Ascending aorta (tissue), 2 donors: Measurements from ENCODE around the gene PLPP3. TPM values are rescaled to one million over a fixed set of nuclear protein-coding genes. Genes with fewer than 3 reads are reported as not detected.
A peak's percentile ranks its signal among the peaks of the same experiment; 100 is the strongest.

ENCODE experiments used
- DNase-seq, 2 donors: peaks; one replicate each; pipeline ENCODE4 v3.0.0-alpha.2; 2019; ENCODE audit warnings: low spot score in 2 of 2
- H3K27ac ChIP-seq, 2 donors: fragments of 200-600 bp; sonication (generic); one replicate each; pipeline ENCODE4 v1.5.1; 2016 to 2017; ENCODE audit warnings: mild to moderate bottlenecking in 1 of 2
- H3K27me3 ChIP-seq: fragments of 200-600 bp; sonication (generic); one replicate; pipeline ENCODE4 v1.5.1; 2017
- H3K36me3 ChIP-seq, 2 donors: fragments of 200-600 bp; sonication (generic); one replicate each; pipeline ENCODE4 v1.5.1; 2016
- H3K4me1 ChIP-seq, 2 donors: fragments of 200-600 bp; sonication (generic); one replicate each; pipeline ENCODE4 v1.5.1; 2016 to 2017; ENCODE audit warnings: mild to moderate bottlenecking in 1 of 2
- H3K4me3 ChIP-seq, 2 donors: fragments of 200-600 bp; sonication (generic); one replicate each; pipeline ENCODE4 v1.5.1; 2016 to 2017; ENCODE audit warnings: mild to moderate bottlenecking in 1 of 2
- H3K9me3 ChIP-seq, 2 donors: fragments of 200-600 bp; sonication (generic); one replicate each; pipeline ENCODE4 v1.5.1; 2016
- intact Hi-C: fragments of 100-400 bp; cut with DNase I; formaldehyde crosslinking; loops from one replicate; pipeline ENCODE4 v1.15.1; 2023
- total RNA-seq: library from RNA; depleted of rRNA; stranded (reverse); fragments of >200 nt; gene quantifications from one replicate; pipeline ENCODE4 v1.1.0, GENCODE V29; 2016
- TF ChIP-seq, protein P1 (sequence below), 3 experiments: fragments of 200-600 bp in 2 of 3; fragments of 450-650 bp in 1 of 3; sonication (generic) in 2 of 3; IDR thresholded peaks; one replicate each; pipeline ENCODE4 v1.5.1; 2016 to 2019; ENCODE audit warnings: antibody characterized with exemption in 3 of 3, mild to moderate bottlenecking in 1 of 3, moderate library complexity in 1 of 3

The PLPP3 gene
- total RNA-seq: 87.7 TPM

GRCh38 chr1:56578963-56579875 lies at the start of gene PLPP3:
Gene PLPP3 (minus strand): TSS chr1:56579563. CDS start chr1:56579016, 547 bp downstream.
- Histone ChIP-seq H3K9me3 (no peaks in the 10 kb centered on the region), H3K4me1 (peaks cover 0 to 12% of the 10 kb centered on the region in 2 donors), H3K4me3 (peak within 1 kb of the TSS; percentile 92 to 94), H3K27ac (peak within 1 kb of the TSS; percentile 94 to 99), H3K27me3 (no peaks in the 10 kb centered on the region), H3K36me3 (no peaks in the 10 kb centered on the region)
- intact Hi-C loops: loop anchor here (2.0 to 10.0 kb wide), 6 partner anchors 104 to 1202 kb away; no protein-coding TSS in a partner anchor
- TF ChIP-seq, protein P1, sequence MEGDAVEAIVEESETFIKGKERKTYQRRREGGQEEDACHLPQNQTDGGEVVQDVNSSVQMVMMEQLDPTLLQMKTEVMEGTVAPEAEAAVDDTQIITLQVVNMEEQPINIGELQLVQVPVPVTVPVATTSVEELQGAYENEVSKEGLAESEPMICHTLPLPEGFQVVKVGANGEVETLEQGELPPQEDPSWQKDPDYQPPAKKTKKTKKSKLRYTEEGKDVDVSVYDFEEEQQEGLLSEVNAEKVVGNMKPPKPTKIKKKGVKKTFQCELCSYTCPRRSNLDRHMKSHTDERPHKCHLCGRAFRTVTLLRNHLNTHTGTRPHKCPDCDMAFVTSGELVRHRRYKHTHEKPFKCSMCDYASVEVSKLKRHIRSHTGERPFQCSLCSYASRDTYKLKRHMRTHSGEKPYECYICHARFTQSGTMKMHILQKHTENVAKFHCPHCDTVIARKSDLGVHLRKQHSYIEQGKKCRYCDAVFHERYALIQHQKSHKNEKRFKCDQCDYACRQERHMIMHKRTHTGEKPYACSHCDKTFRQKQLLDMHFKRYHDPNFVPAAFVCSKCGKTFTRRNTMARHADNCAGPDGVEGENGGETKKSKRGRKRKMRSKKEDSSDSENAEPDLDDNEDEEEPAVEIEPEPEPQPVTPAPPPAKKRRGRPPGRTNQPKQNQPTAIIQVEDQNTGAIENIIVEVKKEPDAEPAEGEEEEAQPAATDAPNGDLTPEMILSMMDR (IDR thresholded peaks at IDR 0.05): peak; percentile 17 to 58 (median 31)
- DNase-seq: peak; percentile 52 to 94

DNA sequence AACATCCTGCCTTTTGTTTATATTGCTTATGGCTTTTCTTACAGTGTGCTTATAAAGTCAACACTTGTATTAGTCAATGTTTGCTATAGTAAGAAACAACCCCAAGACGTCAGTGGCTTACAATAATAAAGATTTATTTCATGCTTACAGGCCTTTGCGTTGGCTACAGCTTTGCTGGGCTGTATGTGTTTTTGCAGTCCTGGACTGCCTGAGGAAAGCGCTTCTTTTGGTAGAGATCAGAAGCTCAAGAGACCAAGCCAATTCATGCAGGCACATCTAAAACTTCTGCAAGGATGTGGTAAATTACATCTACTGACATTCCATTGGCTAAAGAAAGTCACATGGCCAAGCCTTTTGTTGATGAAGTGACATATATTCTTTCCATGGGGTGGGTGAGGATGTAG lies 48.3 kb upstream of the PLPP3 start:
- TF ChIP-seq, protein P1 (IDR thresholded peaks at IDR 0.05): no peak
- Histone ChIP-seq H3K9me3 (no peaks in the 10 kb centered on the region), H3K27ac (no peak overlapping the region), H3K4me1 (no peaks in the 10 kb centered on the region), H3K27me3 (no peaks in the 10 kb centered on the region), H3K36me3 (no peaks in the 10 kb centered on the region), H3K4me3 (no peak overlapping the region)
- DNase-seq: no peak
- intact Hi-C loops: no loop called here

DNA sequence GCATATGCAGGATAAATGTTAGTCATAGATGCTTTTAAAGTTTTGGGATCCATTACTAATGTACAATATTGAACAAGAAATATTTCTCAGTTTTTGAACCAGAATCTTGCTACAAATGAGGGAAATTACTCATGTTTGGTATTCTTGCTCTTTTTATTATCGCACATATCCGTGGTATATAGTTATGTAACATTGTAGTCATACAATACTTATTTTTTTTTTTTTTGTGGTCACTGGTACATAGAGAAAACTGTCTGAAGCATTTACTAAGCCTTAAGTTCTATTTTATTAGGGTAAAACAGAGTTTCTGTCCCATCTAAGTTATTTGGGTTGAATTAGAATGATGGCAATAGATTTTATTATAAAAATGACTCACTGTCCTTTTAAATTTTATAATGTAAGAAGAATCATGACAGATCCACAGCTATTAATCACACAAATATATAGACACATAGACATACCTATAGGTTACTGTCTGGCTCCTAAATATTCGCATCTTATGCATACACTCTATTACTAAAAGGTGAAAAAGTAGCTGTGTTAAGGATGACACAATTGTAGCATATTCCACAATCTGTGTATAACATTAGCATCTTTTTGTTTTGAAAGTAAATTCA lies 47.8 kb upstream of the PLPP3 start:
- Histone ChIP-seq H3K4me1 (no peaks in the 10 kb centered on the region), H3K9me3 (no peaks in the 10 kb centered on the region), H3K36me3 (no peaks in the 10 kb centered on the region), H3K27ac (no peak overlapping the region), H3K27me3 (no peaks in the 10 kb centered on the region), H3K4me3 (no peak overlapping the region)
- intact Hi-C loops: no loop called here
- TF ChIP-seq, protein P1 (IDR thresholded peaks at IDR 0.05): no peak
- no peak for DNase-seq

- TF ChIP-seq, protein P1 (IDR thresholded peaks at IDR 0.05): no peak
- no peak for DNase-seq
- Histone ChIP-seq H3K27ac (no peak overlapping the region), H3K27me3 (no peaks in the 10 kb centered on the region), H3K36me3 (no peaks in the 10 kb centered on the region), H3K4me1 (no peaks in the 10 kb centered on the region), H3K4me3 (no peak overlapping the region), H3K9me3 (no peaks in the 10 kb centered on the region)
- intact Hi-C loops: no loop called here
Measured at GRCh38 chr1:56626546-56626945, 47.2 kb upstream of the PLPP3 start.

DNA sequence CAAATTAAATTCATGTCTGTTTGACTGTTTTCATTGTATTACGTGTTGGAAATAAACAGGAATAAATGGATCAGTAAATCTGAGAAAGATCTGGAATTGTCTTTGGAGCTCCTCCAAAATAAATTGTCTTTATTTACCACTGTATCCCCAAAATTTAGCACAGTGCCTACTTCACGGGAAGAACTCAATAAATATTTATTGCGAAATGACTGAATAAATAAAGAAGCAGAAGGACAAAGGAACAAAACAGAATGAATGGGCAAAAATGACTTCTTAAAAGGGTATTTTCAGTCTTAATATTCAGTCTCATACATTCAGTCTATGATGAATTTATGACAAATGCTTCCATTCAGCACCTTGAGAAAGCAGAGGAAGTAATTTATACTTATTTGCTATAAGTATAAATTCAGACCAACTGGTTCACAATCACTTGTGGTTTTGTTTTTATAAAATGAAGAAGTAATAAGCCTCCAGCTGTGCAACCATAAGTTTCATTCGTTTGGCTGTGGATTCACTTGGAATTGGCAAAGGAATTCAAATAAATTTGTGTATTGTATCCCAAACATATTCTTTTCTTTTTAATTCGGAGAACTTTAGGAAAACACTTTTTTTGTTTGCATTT lies 46.6 kb upstream of the PLPP3 start:
- Histone ChIP-seq H3K9me3 (no peaks in the 10 kb centered on the region), H3K27me3 (no peaks in the 10 kb centered on the region), H3K27ac (no peak overlapping the region), H3K4me1 (no peaks in the 10 kb centered on the region), H3K4me3 (no peak overlapping the region), H3K36me3 (no peaks in the 10 kb centered on the region)
- DNase-seq: no peak
- intact Hi-C loops: no loop called here
- TF ChIP-seq, protein P1 (IDR thresholded peaks at IDR 0.05): no peak
